Measurements from ENCODE around the gene TMEM132C. TPM values are rescaled to one million over a fixed set of nuclear protein-coding genes. Genes with fewer than 3 reads are reported as not detected.

TMEM132C gene
- total and polyA plus RNA-seq, 9 donors, result 1.6 to 38.4 (median 9.4) TPM

DNA sequence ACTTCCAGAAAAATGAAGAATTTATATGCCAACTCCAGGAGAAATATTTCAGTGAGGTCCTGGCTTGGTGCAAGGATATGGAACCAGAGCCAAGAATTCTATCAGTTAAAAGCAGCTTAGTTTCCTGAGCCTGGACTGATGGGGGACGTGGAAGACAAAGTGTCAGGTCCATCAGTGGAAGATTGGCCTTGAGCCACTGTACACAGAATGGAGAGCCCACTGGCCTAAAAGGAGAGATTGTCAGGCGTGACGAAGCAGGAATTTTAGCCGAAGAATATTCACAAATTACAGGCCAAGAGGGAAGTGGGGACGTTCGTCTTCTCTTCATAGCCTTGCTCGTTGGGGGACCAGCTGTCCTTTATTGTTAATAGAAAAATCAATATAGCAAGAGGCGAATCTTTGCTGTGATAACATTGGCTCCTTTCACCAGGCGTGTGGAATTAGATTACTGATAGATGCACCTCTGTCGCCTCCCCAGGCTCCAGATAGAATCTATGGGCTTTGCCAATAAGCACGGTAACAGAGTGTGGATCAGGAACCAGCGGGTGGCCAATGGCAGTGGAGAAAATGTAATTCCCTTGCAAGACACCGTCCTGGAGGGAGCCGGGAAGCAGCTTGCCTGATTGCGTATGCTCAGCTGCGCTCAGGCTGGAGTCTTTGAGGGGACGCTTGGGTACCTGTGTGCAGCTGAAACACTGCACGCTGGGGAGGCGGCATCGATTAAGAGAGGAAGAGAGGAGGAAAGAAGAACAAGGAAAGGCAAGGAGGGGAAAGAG lies 56.4 kb downstream of the TMEM132C start:
- no peaks in the 10 kb centered on the region for H3K9me3 ChIP-seq
- intact Hi-C loops (cut with DNase I), result loop anchor here in 1 of 4 donors (5.0 kb wide), 1 partner anchor 1901 kb away; no protein-coding TSS in a partner anchor
- DNase-seq, result no peak
- WGBS, 3 donors, result 64 to 69% (median 67%) methylated on average over 20 of the region's 20 CpGs
- H3K4me3 ChIP-seq, result no peak overlapping the region
- H3K36me3 ChIP-seq, result no peaks in the 10 kb centered on the region
- H3K27me3 ChIP-seq, result no peaks in the 10 kb centered on the region
- TF ChIP-seq POLR2A (IDR thresholded peaks at IDR 0.05) (no peak), EP300 (IDR thresholded peaks at IDR 0.05) (no peak)
- TF ChIP-seq, protein P1, sequence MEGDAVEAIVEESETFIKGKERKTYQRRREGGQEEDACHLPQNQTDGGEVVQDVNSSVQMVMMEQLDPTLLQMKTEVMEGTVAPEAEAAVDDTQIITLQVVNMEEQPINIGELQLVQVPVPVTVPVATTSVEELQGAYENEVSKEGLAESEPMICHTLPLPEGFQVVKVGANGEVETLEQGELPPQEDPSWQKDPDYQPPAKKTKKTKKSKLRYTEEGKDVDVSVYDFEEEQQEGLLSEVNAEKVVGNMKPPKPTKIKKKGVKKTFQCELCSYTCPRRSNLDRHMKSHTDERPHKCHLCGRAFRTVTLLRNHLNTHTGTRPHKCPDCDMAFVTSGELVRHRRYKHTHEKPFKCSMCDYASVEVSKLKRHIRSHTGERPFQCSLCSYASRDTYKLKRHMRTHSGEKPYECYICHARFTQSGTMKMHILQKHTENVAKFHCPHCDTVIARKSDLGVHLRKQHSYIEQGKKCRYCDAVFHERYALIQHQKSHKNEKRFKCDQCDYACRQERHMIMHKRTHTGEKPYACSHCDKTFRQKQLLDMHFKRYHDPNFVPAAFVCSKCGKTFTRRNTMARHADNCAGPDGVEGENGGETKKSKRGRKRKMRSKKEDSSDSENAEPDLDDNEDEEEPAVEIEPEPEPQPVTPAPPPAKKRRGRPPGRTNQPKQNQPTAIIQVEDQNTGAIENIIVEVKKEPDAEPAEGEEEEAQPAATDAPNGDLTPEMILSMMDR (IDR thresholded peaks at IDR 0.05), result no peak
- H3K27ac ChIP-seq, result no peak overlapping the region
- H3K4me1 ChIP-seq (ENCODE audit: insufficient read depth), result no peaks in the 10 kb centered on the region

DNA sequence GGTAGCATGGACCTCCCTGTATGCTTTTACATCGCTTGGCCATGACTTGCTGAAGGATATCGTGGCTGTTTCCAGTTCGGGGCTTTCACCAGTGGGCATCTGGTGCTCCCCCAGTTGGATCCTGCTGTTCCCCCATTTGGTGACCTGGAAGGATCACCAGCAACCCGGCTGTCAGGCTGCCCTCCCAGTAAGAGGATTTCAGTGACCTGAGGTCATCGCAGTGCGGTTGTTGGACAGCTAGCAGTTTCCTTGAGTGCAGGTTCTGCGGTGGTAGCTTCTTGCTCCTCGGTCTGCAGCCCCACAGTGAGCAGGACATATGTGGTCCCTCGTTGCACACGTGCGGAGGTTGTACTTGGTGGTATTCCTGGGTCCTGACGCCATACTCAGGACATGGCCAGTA lies 58.7 kb downstream of the TMEM132C start:
- intact Hi-C loops (cut with DNase I), result no loop called here
- no peaks in the 10 kb centered on the region for H3K9me3 ChIP-seq
- TF ChIP-seq POLR2A (IDR thresholded peaks at IDR 0.05) (no peak), EP300 (IDR thresholded peaks at IDR 0.05) (no peak)
- TF ChIP-seq, protein P1 (IDR thresholded peaks at IDR 0.05), result no peak
- no peaks in the 10 kb centered on the region for H3K4me1 ChIP-seq (ENCODE audit: insufficient read depth)
- no peaks in the 10 kb centered on the region for H3K36me3 ChIP-seq
- no peaks in the 10 kb centered on the region for H3K27me3 ChIP-seq
- DNase-seq, result no peak
- no peak overlapping the region for H3K27ac ChIP-seq
- no peak overlapping the region for H3K4me3 ChIP-seq
- WGBS, 3 donors, result 84 to 92% (median 87%) methylated on average over 12 of the region's 12 CpGs

DNA sequence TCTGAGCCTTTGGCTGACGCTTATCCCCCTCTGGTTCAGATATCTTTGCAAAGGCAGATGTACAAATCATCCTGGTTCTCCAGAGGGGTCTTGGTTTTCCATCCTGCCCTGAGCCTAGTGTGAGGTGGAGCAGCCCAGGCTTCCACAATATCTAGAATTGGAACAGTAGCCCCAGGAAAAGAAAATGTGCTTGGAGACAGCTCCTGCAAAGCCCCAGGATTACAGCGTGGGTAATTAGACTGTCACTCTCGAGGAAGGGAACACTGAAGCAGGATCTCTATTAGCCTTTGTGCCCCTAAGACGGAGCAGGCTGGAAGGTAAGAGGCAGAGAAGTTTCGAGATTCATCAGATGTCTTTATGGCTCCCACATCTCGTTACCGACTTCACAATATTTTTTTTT lies 59.4 kb downstream of the TMEM132C start:
- TF ChIP-seq POLR2A (IDR thresholded peaks at IDR 0.05) (no peak), EP300 (IDR thresholded peaks at IDR 0.05) (no peak)
- TF ChIP-seq, protein P1 (IDR thresholded peaks at IDR 0.05), result no peak
- H3K27me3 ChIP-seq, result no peaks in the 10 kb centered on the region
- no peaks in the 10 kb centered on the region for H3K9me3 ChIP-seq
- no peaks in the 10 kb centered on the region for H3K36me3 ChIP-seq
- H3K4me1 ChIP-seq (ENCODE audit: insufficient read depth), result no peaks in the 10 kb centered on the region
- DNase-seq, result no peak
- H3K4me3 ChIP-seq, result no peak overlapping the region
- intact Hi-C loops (cut with DNase I), result no loop called here
- WGBS, 3 donors, result 9 to 17% (median 12%) methylated on average over 7 of the region's 7 CpGs
- no peak overlapping the region for H3K27ac ChIP-seq

DNA sequence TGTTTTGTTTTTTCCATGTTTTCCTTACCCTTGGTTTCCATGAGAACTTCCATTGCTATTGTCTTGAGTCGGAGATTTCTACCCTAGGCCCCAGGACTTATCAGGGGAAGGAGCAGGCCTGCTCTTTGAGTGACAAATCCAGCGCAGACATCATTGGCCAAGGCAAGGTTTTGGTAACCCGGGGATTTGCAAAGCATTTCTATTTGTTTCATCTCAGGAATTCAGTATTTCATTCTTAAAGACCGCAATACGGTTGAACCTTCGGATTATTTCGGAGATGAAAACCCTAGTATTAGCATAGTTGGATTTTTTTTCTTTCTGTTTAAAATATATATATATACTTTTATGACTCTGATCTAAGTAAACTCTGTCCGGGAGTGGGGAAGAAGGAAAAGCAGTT lies 62.0 kb downstream of the TMEM132C start:
- 93 to 95% (median 93%) methylated on average over 8 of the region's 8 CpGs for WGBS, 3 donors
- no peaks in the 10 kb centered on the region for H3K27me3 ChIP-seq
- H3K36me3 ChIP-seq, result no peaks in the 10 kb centered on the region
- no peaks in the 10 kb centered on the region for H3K4me1 ChIP-seq (ENCODE audit: insufficient read depth)
- H3K4me3 ChIP-seq, result no peak overlapping the region
- H3K9me3 ChIP-seq, result no peaks in the 10 kb centered on the region
- intact Hi-C loops (cut with DNase I), result no loop called here
- DNase-seq, result no peak
- TF ChIP-seq EP300 (IDR thresholded peaks at IDR 0.05) (no peak), POLR2A (IDR thresholded peaks at IDR 0.05) (no peak)
- TF ChIP-seq, protein P1 (IDR thresholded peaks at IDR 0.05), result no peak
- H3K27ac ChIP-seq, result no peak overlapping the region
